Measurements from ENCODE around the gene C1orf159.
A peak's percentile ranks its signal among the peaks of the same experiment; 100 is the strongest.
"Not testable (repeated sequence)": the region's sequence is repeated elsewhere in the genome, so short reads cannot be mapped to it uniquely, and the experiment has no call there.

Gene C1orf159

GRCh38 chr1:1081311-1082238 is 34.3 kb downstream of the C1orf159 start:
- no peak for DNase-seq (ENCODE audit: low spot score)

GRCh38 chr1:1080951-1081310 is 35.0 kb downstream of the C1orf159 start:
- DNase-seq (ENCODE audit: low spot score) = no peak

- peak; percentile 87 for DNase-seq (ENCODE audit: low spot score)
Observed at GRCh38 chr1:1080122-1080757, 35.6 kb downstream of the C1orf159 start.

- DNase-seq (ENCODE audit: low spot score) = peak; percentile 79
Observed at GRCh38 chr1:1079408-1080121, 36.3 kb downstream of the C1orf159 start.

GRCh38 chr1:1077396-1077795 is 38.5 kb downstream of the C1orf159 start:
- not testable (repeated sequence) for DNase-seq (ENCODE audit: low spot score)

GRCh38 chr1:1075148-1075935 is 40.5 kb downstream of the C1orf159 start:
- DNase-seq (ENCODE audit: low spot score) = no peak

- DNase-seq (ENCODE audit: low spot score) = no peak
Observed at GRCh38 chr1:1074631-1075147, 41.2 kb downstream of the C1orf159 start.

GRCh38 chr1:1073743-1074587 is 41.9 kb downstream of the C1orf159 start, which contains the start of gene RNF223:
Gene RNF223 (minus strand): TSS chr1:1074306. CDS start chr1:1072566, 1,740 bp downstream.
- no peak for DNase-seq (ENCODE audit: low spot score)

GRCh38 chr1:1072849-1073742 is 42.8 kb downstream of the C1orf159 start:
- no peak for DNase-seq (ENCODE audit: low spot score)

- DNase-seq (ENCODE audit: low spot score) = no peak
Observed at GRCh38 chr1:1072299-1072848, 43.5 kb downstream of the C1orf159 start.

GRCh38 chr1:1071486-1072298 is 44.2 kb downstream of the C1orf159 start:
- no peak for DNase-seq (ENCODE audit: low spot score)

GRCh38 chr1:1069711-1070676 is 45.9 kb downstream of the C1orf159 start:
- no peak for DNase-seq (ENCODE audit: low spot score)

- peak; percentile 90 for DNase-seq (ENCODE audit: low spot score)
Observed at GRCh38 chr1:1069056-1069710, 46.7 kb downstream of the C1orf159 start.

GRCh38 chr1:1068517-1069055 is 47.3 kb downstream of the C1orf159 start:
- no peak for DNase-seq (ENCODE audit: low spot score)

GRCh38 chr1:1067860-1068516 is 47.9 kb downstream of the C1orf159 start:
- DNase-seq (ENCODE audit: low spot score) = no peak

All from HuH-7 (cell line).